Loucy (cell line): ENCODE measurements around the gene TAF1A.

Experiments used
- H2AFZ ChIP-seq: fragments of 200-600 bp; sonication (generic); 2 replicates; pipeline ENCODE4 v1.6.0; 2016; ENCODE audit warnings: antibody characterized with exemption, mild to moderate bottlenecking, low read length, moderate library complexity
- H3F3A ChIP-seq: fragments of 200-600 bp; 2 replicates; pipeline ENCODE4 v1.6.0; 2016; ENCODE audit warnings: antibody characterized with exemption, low read depth, mild to moderate bottlenecking
- H3K27me3 ChIP-seq: fragments of 200-600 bp; sonication (generic); 2 replicates; pipeline ENCODE4 v1.6.1; 2014; ENCODE audit warnings: low read length, mild to moderate bottlenecking; ENCODE audit not compliant: insufficient read depth, poor library complexity, severe bottlenecking
- H3K36me3 ChIP-seq: fragments of 200-600 bp; sonication (generic); 2 replicates; pipeline ENCODE4 v1.6.1; 2016; ENCODE audit warnings: low read length; ENCODE audit not compliant: insufficient read depth
- H3K4me1 ChIP-seq: fragments of 200-600 bp; sonication (generic); 2 replicates; pipeline ENCODE4 v1.5.1; 2014; ENCODE audit warnings: low read length, mild to moderate bottlenecking; ENCODE audit not compliant: insufficient read depth, poor library complexity, severe bottlenecking
- H3K4me2 ChIP-seq: fragments of 200-600 bp; sonication (generic); 2 replicates; pipeline ENCODE4 v1.6.0; 2014; ENCODE audit warnings: antibody characterized with exemption, low read length, low read depth, mild to moderate bottlenecking; ENCODE audit not compliant: poor library complexity, severe bottlenecking
- H3K4me3 ChIP-seq: fragments of 200-600 bp; sonication (generic); 2 replicates; pipeline ENCODE4 v1.5.1; 2014; ENCODE audit warnings: low read length, mild to moderate bottlenecking, mixed read lengths; ENCODE audit not compliant: poor library complexity, severe bottlenecking
- H3K79me2 ChIP-seq: fragments of 200-600 bp; sonication (generic); 2 replicates; pipeline ENCODE4 v1.6.1; 2014; ENCODE audit warnings: low read length; ENCODE audit not compliant: insufficient read depth
- H3K9ac ChIP-seq: fragments of 200-600 bp; sonication (generic); 2 replicates; pipeline ENCODE4 v1.6.0; 2014; ENCODE audit warnings: mild to moderate bottlenecking, low read depth, low read length, moderate library complexity; ENCODE audit not compliant: poor library complexity, severe bottlenecking
- H3K9me2 ChIP-seq: fragments of 200-600 bp; sonication (generic); replicated peaks from 2 replicates; pipeline ENCODE4 v1.6.1; 2016; ENCODE audit warnings: low read depth, low read length, mixed read lengths
- H3K9me3 ChIP-seq: fragments of 200-600 bp; sonication (generic); 2 replicates; pipeline ENCODE4 v1.6.1; 2014; ENCODE audit warnings: mild to moderate bottlenecking, antibody characterized with exemption, low read length, low read depth; ENCODE audit not compliant: insufficient read depth
- H4K20me1 ChIP-seq: fragments of 200-600 bp; sonication (generic); 2 replicates; pipeline ENCODE4 v1.6.0; 2014; ENCODE audit warnings: antibody characterized with exemption, low read length, mild to moderate bottlenecking; ENCODE audit not compliant: insufficient read depth, poor library complexity, severe bottlenecking
- EZH2phosphoT487 ChIP-seq: fragments of 200-600 bp; IDR thresholded peaks from 2 replicates; pipeline ENCODE4 v1.6.1; 2018; ENCODE audit warnings: antibody characterized with exemption, mild to moderate bottlenecking, moderate library complexity, borderline replicate concordance
- TF ChIP-seq, protein P1 (sequence below): fragments of 200-600 bp; sonication (generic); conservative IDR thresholded peaks from 2 replicates; pipeline ENCODE4 v1.5.1; 2014; ENCODE audit warnings: mild to moderate bottlenecking, antibody characterized with exemption, low read length

The TAF1A gene

GRCh38 chr1:222546091-222546490, 43.6 kb downstream of the TAF1A start:
- Histone ChIP-seq H3K9me3 (no peaks in the 10 kb centered on the region), H3K4me1 (no peaks in the 10 kb centered on the region), H3K36me3 (no peaks in the 10 kb centered on the region), H3K79me2 (no peaks in the 10 kb centered on the region), H4K20me1 (no peaks in the 10 kb centered on the region), H3K27me3 (no peaks in the 10 kb centered on the region), H3K9me2 (no peaks in the 10 kb centered on the region), H3K4me2 (no peak overlapping the region), H3F3A (no peaks in the 10 kb centered on the region), H3K4me3 (no peak overlapping the region), H2AFZ (no peak overlapping the region), H3K9ac (no peak overlapping the region)
- no peak for TF ChIP-seq EZH2phosphoT487
- TF ChIP-seq, protein P1, sequence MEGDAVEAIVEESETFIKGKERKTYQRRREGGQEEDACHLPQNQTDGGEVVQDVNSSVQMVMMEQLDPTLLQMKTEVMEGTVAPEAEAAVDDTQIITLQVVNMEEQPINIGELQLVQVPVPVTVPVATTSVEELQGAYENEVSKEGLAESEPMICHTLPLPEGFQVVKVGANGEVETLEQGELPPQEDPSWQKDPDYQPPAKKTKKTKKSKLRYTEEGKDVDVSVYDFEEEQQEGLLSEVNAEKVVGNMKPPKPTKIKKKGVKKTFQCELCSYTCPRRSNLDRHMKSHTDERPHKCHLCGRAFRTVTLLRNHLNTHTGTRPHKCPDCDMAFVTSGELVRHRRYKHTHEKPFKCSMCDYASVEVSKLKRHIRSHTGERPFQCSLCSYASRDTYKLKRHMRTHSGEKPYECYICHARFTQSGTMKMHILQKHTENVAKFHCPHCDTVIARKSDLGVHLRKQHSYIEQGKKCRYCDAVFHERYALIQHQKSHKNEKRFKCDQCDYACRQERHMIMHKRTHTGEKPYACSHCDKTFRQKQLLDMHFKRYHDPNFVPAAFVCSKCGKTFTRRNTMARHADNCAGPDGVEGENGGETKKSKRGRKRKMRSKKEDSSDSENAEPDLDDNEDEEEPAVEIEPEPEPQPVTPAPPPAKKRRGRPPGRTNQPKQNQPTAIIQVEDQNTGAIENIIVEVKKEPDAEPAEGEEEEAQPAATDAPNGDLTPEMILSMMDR: no peak

DNA sequence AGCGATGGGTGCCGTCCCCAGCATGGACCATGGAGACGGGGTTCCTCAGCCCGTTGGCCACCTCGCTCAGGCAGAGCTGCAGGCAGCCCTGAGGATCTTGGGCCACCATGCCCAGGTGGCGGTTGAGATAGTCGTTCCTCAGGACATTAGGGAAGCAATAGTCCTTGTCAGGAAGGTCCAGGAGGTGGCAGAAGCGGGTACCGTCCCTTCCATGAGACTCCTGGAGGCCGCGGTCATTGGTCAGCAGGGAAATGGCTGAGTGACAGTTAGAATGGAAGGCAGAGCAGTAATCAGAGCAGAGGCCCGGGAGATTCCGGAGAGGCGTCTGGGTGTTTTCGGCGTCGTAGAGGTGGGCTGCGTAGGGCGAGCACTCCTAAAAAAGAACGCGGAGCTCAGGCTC, 45.9 kb downstream of the TAF1A start:
- no peaks in the 10 kb centered on the region for H3F3A ChIP-seq
- no peak overlapping the region for H3K9ac ChIP-seq
- H3K4me1 ChIP-seq: no peaks in the 10 kb centered on the region
- no peaks in the 10 kb centered on the region for H3K36me3 ChIP-seq
- no peak overlapping the region for H3K4me2 ChIP-seq
- H3K79me2 ChIP-seq: no peaks in the 10 kb centered on the region
- no peaks in the 10 kb centered on the region for H3K9me3 ChIP-seq
- H4K20me1 ChIP-seq: no peaks in the 10 kb centered on the region
- H2AFZ ChIP-seq: no peak overlapping the region
- no peak overlapping the region for H3K4me3 ChIP-seq
- no peaks in the 10 kb centered on the region for H3K9me2 ChIP-seq
- no peaks in the 10 kb centered on the region for H3K27me3 ChIP-seq
- TF ChIP-seq, protein P1: no peak
- TF ChIP-seq EZH2phosphoT487: no peak

- H2AFZ ChIP-seq: no peak overlapping the region
- no peaks in the 10 kb centered on the region for H3K4me1 ChIP-seq
- no peak overlapping the region for H3K4me2 ChIP-seq
- H3F3A ChIP-seq: no peaks in the 10 kb centered on the region
- H3K9ac ChIP-seq: no peak overlapping the region
- H3K79me2 ChIP-seq: no peaks in the 10 kb centered on the region
- H3K4me3 ChIP-seq: no peak overlapping the region
- no peaks in the 10 kb centered on the region for H3K9me3 ChIP-seq
- H4K20me1 ChIP-seq: no peaks in the 10 kb centered on the region
- H3K27me3 ChIP-seq: no peaks in the 10 kb centered on the region
- TF ChIP-seq EZH2phosphoT487: no peak
- TF ChIP-seq, protein P1: no peak
- no peaks in the 10 kb centered on the region for H3K36me3 ChIP-seq
- H3K9me2 ChIP-seq: no peaks in the 10 kb centered on the region
Measured at GRCh38 chr1:222540598-222540995, 49.1 kb downstream of the TAF1A start.
